GM19452 (cell line): ENCODE measurements around the gene PKD2L1.
A peak's percentile ranks its signal among the peaks of the same experiment; 100 is the strongest.
"Not testable (repeated sequence)": the region's sequence is repeated elsewhere in the genome, so short reads cannot be mapped to it uniquely, and the experiment has no call there.

Experiments used
- ATAC-seq: cut with Tn5 transposase; IDR thresholded peaks from one replicate; pipeline ENCODE4 v1.9.1; 2021; ENCODE audit not compliant: unreplicated experiment

The PKD2L1 gene

DNA sequence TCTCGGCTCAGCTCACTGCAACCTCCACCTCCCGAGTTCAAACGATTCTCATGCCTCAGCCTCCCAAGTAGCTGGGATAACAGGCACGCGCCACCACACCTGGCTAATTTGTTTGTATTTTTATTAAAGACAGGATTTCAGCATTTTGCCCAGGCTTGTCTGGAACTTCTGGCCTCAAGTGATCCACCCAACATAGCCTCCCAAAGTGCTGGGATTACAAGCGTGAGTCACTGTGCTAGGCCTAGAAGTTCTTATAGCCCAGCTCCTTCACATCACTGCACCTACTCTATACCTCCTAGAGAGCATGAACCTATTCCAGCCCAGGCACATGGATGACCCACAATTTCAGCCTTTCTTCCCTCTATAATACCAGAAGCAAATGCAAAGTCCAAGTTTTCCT lies 42.3 kb downstream of the PKD2L1 start:
- ATAC-seq: no peak

DNA sequence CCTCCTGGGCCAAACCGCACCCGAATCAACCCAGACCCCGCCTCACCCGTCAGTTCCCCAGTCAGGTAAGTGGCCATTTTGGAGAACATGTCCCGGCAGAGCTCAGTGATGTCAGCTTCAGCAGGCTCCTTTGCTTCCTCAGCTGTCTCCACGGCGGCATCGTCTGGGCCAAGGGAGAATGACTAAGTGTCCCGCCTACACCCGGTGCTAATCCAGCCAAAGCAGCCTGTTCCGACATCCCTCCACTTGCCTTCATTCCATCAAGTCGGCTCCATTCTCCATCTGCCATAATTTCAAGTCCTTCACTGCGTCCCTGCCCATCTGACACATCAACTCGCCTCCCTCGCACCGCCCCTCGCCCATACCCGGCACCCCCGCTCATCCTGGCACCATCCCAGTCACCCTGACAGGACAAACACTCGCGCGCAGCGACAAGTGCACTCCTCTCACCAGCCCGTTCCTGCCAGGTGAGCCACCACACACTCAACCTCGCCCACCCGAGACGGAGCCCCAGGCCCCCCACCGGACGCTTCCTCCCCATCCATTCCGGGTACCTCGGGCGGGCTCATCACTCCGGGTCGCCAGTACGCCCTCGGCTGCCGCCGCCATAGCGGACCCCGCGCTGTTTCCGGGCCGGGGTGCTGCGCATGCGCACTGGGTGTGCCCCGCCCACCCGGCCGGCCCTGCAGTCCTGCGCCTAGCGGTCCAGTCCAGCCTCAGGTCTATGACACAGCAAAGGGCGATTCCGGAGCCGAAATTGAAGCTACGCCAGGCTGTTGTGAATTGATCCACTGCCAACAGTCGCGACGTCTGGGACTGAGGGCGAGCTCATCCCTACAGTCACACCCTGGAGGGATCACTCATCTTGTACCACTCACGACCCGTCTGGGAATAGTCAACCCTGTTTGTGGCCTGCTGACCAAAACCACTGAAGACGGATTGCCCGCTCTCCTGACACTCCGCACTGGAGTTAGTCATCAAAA lies 43.7 kb downstream of the PKD2L1 start, which contains the start of gene BLOC1S2:
BLOC1S2 (minus strand) TSS at position 630 of the 983 bp plus-strand sequence; CDS start at position 609, 21 bp downstream.
- ATAC-seq: peak; percentile 91

DNA sequence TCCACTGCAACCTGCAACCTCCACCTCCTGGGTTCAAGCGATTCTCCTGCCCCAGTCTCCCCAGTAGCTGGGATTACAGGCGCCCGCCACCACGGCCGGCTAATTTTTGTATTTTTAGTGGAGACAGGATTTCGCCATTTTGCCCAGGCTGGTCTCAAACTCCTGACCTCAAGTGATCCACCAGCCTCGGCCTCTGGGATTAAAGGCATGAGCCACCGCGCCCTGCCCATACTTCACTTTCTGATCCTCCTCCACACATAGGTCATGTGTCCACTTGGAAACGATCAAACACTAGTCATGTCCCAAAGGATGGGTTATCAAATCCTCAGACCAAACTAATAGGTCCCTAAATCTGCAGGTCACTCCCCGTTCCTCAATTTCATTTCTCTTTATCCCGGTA lies 44.7 kb downstream of the PKD2L1 start:
- ATAC-seq: not testable (repeated sequence)

DNA sequence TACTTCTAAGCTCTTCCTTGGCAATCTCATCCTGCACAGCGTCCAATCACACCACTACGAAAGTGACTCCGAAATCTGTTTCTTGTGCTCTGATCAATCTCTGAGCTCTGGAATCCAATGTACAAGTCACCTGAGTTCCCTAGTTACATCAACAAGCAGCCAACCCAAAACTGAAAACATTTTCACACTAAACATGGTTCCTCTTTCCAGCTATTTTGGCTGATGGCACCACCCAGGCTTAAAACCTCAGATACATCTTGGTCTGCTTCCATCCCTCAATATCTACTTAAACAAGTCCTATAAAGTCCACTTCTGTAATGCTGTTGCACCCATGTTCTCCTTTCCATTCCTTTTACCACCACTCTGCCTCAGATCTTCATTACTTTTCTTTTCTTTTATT lies 47.1 kb downstream of the PKD2L1 start:
- ATAC-seq: no peak

DNA sequence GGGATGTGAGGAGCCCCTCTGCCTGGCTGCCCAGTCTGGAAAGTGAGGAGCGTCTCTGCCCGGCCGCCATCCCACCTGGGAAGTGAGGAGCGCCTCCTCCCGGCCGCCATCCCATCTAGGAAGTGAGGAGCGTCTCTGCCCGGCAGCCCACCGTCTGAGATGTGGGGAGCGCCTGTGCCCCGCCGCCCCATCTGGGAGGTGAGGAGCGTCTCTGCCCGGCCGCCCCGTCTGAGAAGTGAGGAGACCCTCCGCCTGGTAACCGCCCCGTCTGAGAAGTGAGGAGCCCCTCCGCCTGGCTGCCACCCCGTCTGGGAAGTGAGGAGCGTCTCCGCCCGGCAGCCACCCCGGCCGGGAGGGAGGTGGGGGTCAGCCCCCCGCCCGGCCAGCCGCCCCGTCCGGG lies 53.1 kb downstream of the PKD2L1 start:
- not testable (repeated sequence) for ATAC-seq

DNA sequence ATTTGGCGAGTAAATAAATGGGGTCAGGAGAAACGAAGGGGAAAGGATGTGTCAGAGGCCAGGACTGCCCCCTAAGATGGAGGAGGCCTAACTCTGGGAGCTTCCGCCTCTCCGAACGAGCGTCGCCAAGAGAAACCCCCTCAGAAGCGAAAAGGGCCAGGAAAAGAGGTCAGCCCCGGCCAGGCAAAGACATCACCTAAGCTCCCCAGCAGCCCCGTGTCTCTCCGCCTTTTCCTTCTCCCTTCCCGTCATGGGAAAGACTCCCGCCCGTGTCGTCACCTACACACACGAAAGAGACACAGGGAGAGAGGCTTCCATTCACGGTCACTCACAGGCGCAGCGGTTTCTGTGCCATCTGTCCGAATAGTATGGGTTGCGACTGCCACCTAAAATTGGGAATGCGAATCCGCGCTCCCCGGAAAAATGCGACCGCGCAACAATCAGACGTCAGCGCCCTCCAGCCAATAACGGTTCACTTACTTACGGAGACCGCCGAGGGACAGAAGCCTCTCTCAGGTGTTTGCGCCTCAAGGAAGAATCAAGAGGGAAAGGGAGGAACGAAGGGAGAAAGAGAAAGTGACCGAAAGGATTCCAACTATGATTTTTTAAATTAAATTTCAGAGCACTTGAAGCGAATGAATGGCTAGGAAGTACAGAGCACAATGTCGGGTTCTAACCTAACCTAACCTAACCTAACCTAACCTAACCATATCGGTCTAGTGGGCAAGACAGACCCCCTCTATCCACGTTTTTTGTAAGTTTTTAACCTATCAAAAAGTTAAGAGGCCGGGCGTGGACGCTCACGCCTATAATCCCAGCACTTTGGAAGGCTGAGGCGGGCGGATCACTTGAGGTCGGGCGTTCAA lies 62.6 kb downstream of the PKD2L1 start, which contains the start of gene CWF19L1:
CWF19L1 (minus strand) TSS at position 400 of the 866 bp plus-strand sequence; CDS start at position 355, 45 bp downstream.
- peak; percentile 79 for ATAC-seq

DNA sequence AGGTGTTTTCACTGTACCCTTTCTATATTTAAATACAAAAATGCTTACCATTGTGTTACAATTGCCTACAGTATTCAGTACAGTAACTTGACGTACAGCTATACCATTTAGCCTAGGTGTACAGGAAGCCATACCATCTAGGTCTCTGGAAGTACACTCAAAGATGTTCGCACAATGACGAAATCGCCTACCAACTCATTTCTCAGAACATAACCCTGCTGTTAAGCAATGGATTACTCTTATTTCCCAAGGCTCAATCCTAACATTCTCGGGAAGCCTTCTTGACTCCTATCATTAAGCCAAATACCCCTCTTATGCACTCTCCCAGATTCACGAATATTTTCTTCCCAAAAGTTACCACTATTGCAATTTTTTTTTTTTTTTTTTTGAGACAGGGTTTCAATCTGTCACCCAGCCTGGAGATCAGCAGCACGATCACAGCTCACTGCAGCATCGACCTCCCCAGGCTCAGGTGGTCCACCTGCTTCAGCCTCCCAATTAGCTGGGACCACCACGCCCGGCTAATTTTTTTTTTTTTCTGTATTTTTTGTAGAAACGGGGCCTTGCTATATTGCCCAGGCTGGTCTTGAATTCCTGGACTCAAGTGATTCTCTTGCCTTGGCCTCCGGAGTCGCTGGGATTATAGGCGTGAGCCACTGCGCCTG lies 64.1 kb downstream of the PKD2L1 start:
- ATAC-seq: no peak

DNA sequence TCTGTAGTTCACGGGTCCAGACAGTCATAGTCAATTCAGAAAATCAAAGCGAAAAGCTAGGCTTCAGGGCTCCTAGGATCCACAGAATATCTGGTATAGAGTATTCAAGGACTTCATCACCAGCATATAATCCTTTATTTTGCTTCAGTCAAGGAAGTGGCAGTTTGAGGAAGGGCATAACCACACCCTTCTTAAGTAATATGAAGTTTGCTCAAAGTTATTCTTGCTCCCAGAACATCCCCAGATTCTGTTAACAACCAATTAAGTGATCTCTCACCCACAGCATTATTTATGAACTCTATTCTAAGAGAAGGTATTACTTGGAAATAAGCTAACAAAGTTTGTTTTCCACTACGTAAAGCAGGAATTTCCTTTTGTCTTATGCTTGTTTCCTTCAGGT lies 75.8 kb downstream of the PKD2L1 start:
- no peak for ATAC-seq

DNA sequence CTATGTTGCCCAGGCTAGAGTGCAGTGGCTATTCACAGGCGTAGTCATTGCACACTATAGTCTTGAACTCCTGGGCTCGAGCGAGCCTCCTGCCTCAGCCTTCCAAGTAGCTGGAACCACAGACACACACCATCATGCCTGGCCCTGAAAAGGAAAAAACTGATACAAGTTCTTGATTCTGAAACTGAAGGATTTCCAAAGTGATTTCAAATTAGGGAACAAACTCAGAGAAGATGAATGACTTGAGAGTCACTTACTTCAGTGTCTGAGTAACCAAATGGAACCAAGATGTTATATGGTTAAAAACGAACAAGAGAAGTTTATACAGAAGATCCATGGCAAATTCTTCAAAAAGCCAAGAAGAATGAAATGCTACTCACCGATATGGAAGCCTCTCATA lies 77.0 kb downstream of the PKD2L1 start:
- no peak for ATAC-seq

DNA sequence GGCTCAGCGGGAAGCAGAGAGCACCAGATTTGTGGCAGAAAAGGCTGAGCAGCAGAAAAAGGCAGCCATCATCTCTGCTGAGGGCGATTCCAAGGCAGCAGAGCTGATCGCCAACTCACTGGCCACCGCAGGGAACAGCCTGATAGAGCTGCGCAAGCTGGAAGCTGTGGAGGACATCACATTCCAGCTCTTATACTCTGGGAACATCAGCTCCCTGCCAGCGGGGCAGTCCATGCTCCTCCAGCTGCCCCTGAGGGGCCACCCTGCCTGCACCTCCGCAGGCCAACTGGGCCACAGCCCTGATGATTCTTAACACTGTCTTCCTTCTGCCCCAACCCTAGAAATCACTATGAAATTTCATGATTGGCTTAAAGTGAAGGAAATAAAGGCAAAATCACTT lies 81.2 kb downstream of the PKD2L1 start:
- no peak for ATAC-seq

DNA sequence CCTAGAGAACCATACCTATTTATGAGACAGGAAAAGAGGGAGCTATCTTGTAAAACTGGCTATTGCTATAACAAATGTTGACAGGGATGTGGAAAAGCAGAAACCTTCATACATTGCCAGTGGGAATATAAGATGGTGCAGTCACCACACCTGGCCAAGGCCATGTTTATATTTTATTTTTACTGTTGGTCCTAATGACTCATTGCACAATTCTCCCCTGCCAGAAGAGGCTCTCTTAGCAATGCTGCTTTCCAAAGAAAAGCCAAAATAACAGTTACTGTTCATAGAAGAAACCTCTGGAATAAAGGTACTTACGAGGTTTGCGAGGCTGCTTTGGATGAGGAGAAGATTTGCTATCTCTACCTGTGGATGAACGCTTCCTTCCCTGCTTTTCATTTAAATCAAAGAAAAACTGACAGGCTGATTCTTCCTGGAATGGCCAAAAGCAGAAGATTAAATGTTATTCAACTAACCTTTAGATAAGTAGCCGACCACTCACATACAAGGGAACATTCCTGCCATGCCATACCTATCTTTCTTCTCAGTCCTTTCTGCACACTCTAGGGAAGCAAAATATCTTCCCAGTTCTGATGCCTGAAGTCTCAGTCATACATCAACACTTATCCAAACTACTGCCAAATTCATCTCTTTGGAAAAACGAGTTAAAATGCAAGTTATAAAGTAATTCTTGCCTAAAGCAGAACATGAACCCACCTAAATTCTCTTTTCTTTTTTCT lies 84.4 kb downstream of the PKD2L1 start:
- ATAC-seq: no peak

DNA sequence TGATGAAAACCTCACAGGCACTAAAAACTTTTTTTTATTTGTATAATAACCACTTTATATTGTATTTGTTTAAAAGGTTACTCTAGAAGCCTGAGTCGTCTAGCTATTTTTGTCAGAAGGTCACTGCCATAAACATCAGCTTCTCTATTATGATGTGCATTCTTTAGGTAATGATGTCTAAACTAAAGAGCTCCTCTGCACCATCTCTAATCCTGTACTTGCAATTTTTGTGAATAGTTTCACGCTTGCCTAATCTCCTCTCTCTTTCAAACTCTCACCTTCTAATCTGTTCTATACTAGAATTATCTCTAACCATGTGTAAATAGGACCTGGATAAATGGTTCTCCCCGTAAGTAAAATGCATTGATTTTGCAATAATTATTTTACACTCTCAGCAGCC lies 90.2 kb downstream of the PKD2L1 start:
- no peak for ATAC-seq

DNA sequence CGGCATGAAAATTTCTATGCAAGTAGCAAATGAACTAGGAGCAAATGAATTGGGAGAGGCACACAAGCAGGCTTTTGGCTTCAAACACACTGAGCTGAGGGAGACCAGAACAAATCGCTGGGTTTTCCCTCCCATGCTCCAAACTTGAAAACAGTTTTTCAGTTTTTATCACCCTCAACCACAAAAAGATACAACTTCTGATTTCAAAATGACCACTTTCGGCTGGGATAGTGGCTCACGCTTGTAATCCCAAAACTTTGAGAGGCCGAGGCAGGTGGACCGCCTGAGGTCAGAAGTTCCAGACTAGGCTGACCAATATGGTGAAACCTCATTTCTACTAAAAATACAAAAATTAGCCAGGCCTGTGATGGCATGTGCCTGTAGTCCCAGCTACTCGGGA lies 91.6 kb downstream of the PKD2L1 start:
- no peak for ATAC-seq
